Measurements from ENCODE around the gene KSR1.

DNA sequence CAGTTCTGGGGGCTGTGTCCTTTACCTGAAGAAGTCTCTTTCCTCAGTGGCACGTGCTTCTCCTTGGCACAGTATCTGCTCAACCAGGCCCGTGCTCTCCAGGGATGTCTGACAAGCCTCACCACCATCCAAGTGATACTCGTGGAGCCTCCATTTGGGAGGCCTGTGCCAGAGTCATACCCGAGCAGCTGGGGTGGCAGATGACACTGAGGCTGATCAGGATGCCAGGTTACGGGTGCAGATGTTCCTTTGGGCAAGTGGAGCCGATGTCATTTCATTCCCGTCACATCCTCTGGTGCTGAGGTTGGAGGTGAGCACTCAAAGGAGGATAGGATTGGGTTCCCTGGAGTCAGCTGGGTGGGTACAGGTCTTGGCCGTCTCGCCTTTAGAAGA, 87.2 kb downstream of the KSR1 start:
- TF ChIP-seq, protein P1, sequence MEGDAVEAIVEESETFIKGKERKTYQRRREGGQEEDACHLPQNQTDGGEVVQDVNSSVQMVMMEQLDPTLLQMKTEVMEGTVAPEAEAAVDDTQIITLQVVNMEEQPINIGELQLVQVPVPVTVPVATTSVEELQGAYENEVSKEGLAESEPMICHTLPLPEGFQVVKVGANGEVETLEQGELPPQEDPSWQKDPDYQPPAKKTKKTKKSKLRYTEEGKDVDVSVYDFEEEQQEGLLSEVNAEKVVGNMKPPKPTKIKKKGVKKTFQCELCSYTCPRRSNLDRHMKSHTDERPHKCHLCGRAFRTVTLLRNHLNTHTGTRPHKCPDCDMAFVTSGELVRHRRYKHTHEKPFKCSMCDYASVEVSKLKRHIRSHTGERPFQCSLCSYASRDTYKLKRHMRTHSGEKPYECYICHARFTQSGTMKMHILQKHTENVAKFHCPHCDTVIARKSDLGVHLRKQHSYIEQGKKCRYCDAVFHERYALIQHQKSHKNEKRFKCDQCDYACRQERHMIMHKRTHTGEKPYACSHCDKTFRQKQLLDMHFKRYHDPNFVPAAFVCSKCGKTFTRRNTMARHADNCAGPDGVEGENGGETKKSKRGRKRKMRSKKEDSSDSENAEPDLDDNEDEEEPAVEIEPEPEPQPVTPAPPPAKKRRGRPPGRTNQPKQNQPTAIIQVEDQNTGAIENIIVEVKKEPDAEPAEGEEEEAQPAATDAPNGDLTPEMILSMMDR (IDR thresholded peaks at IDR 0.05; ENCODE audit: control extremely low read depth in 1 of 3, insufficient read depth in 1 of 3, low read depth in 1 of 3, low read length in 3 of 3): no peak
- TF ChIP-seq EZH2 (IDR thresholded peaks at IDR 0.05; ENCODE audit: low read depth, low read length, severe bottlenecking): no peak
- no peak for TF ChIP-seq TAF1 (IDR thresholded peaks at IDR 0.05; ENCODE audit: low read depth, low read length)
- TF ChIP-seq YY1 (IDR thresholded peaks at IDR 0.05; ENCODE audit: low read depth, low read length): no peak
- no peak for TF ChIP-seq RFX5 (IDR thresholded peaks at IDR 0.05; ENCODE audit: borderline replicate concordance, low read depth, low read length)
- TF ChIP-seq KDM5A (IDR thresholded peaks at IDR 0.05; ENCODE audit: low read length): no peak
- TF ChIP-seq CREB1 (IDR thresholded peaks at IDR 0.05): no peak
- no peak for TF ChIP-seq NRF1 (IDR thresholded peaks at IDR 0.05; ENCODE audit: low read depth, low read length)
- TF ChIP-seq, protein P2, sequence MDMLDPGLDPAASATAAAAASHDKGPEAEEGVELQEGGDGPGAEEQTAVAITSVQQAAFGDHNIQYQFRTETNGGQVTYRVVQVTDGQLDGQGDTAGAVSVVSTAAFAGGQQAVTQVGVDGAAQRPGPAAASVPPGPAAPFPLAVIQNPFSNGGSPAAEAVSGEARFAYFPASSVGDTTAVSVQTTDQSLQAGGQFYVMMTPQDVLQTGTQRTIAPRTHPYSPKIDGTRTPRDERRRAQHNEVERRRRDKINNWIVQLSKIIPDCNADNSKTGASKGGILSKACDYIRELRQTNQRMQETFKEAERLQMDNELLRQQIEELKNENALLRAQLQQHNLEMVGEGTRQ (IDR thresholded peaks at IDR 0.05; ENCODE audit: low read length): no peak
- no peak for TF ChIP-seq ZNF274 (IDR thresholded peaks at IDR 0.05; ENCODE audit: borderline replicate concordance, extremely low read depth, low read length)
- TF ChIP-seq BCL11A (IDR thresholded peaks at IDR 0.05; ENCODE audit: low read depth in 2 of 2, low read length in 2 of 2): no peak
- TF ChIP-seq RAD21 (IDR thresholded peaks at IDR 0.05 in 1 of 2, conservative IDR thresholded peaks at IDR 0.05 in 1 of 2; ENCODE audit: low read depth in 2 of 2, low read length in 2 of 2): no peak
- TF ChIP-seq POLR2AphosphoS5 (IDR thresholded peaks at IDR 0.05; ENCODE audit: low read depth, low read length): no peak

Data from H1 (cell line).